Testis (tissue), 3 donors: ENCODE measurements around the gene CES5A. TPM values are rescaled to one million over a fixed set of nuclear protein-coding genes. Genes with fewer than 3 reads are reported as not detected.
"Not testable (repeated sequence)": the region's sequence is repeated elsewhere in the genome, so short reads cannot be mapped to it uniquely, and the experiment has no call there.

Experiments used
- DNase-seq: peaks from one replicate; pipeline ENCODE4 v3.0.0-alpha.2; 2019
- H3K27ac ChIP-seq, 2 donors: fragments of 200-600 bp; sonication (generic); one replicate each; pipeline ENCODE4 v1.5.1; 2019
- H3K27me3 ChIP-seq: fragments of 200-600 bp; sonication (generic); one replicate; pipeline ENCODE4 v1.5.1; 2019
- H3K36me3 ChIP-seq: fragments of 200-600 bp; sonication (generic); one replicate; pipeline ENCODE4 v1.5.1; 2017; ENCODE audit warnings: low read depth; ENCODE audit errors: missing control alignments
- H3K4me1 ChIP-seq: fragments of 200-600 bp; sonication (generic); one replicate; pipeline ENCODE4 v1.5.1; 2019
- H3K4me3 ChIP-seq, 2 donors: fragments of 200-600 bp; sonication (generic); one replicate each; pipeline ENCODE4 v1.5.1; 2017 to 2019
- H3K9me3 ChIP-seq: fragments of 200-600 bp; sonication (generic); one replicate; pipeline ENCODE4 v1.5.1; 2017
- WGBS, 2 donors: methylation state at CpG; one replicate each; pipeline ENCODE4 v1.1.5; 2018; 5-methylcytosine and 5-hydroxymethylcytosine counted together
- intact Hi-C: fragments of 100-400 bp; cut with DNase I; formaldehyde crosslinking; loops from one replicate; pipeline ENCODE4 v1.15.1; 2023; ENCODE audit warnings: low total_unique reads
- polyA plus RNA-seq: library from polyadenylated mRNA; stranded (reverse); fragments of 350-450 nt; fragmentation: Illumina TruSeq; extraction: RNeasy Lipid Tissue Mini Kit (QIAGEN cat#74804); gene quantifications from one replicate; pipeline ENCODE4 v1.2.3, GENCODE V29; 2014; ENCODE audit warnings: low read depth, low replicate concordance; ENCODE audit not compliant: insufficient read depth
- total RNA-seq, 2 donors: library from RNA; depleted of rRNA; stranded (reverse); fragments of >200 nt; gene quantifications; one replicate each; pipeline ENCODE4 v1.2.3, GENCODE V29; 2016

CES5A gene
- total and polyA plus RNA-seq, 3 donors from 2014 or later: 0.83 to 1.5 TPM; not detected in 1

GRCh38 chr16:55803681-55804080 is 71.5 kb downstream of the CES5A start:
- intact Hi-C loops: not testable (repeated sequence)

More at GRCh38 chr16:55803681-55804080, 71.5 kb downstream of the CES5A start:
- DNase-seq, H3K27me3 ChIP-seq, H3K4me1 ChIP-seq, H3K4me3 ChIP-seq, H3K36me3 ChIP-seq, H3K27ac ChIP-seq, H3K9me3 ChIP-seq: not testable (repeated sequence)
- no CpG with 5 or more reads among the region's 8 CpGs for WGBS, 2 donors

Other genes with a start within 250 kb of the CES5A start
- 1 to 10 TPM; 3.5 to 5.7 TPM for gene SLC6A2, start 219.4 kb downstream of the CES5A start, total RNA-seq
- gene SLC6A2, start 219.4 kb downstream of the CES5A start, polyA plus RNA-seq: 16.6 TPM
- gene CES1, start 42.3 kb downstream of the CES5A start, total RNA-seq: 1 to 10 TPM; 2.1 to 5.8 TPM
- gene CES1, start 42.3 kb downstream of the CES5A start, polyA plus RNA-seq: 18.3 TPM